RWPE2 (cell line): ENCODE measurements around the gene ZNF423.

ENCODE experiments used
- ATAC-seq: fragments of 200-7000 bp; cut with Tn5 transposase; 3 replicates; pipeline ENCODE4 v1.9.1; 2021; ENCODE audit warnings: low read depth
- DNase-seq: peaks from one replicate; pipeline ENCODE4 v3.0.0-alpha.2; 2020; ENCODE audit warnings: low spot score
- H3K27ac ChIP-seq: fragments of 450-650 bp; 2 replicates; pipeline ENCODE4 v1.5.1; 2017; ENCODE audit warnings: mild to moderate bottlenecking; ENCODE audit not compliant: poor library complexity, severe bottlenecking
- H3K27me3 ChIP-seq: fragments of 250-450 bp; sonication (Bioruptor Pico); 2 replicates; pipeline ENCODE4 v1.5.1; 2021; ENCODE audit warnings: mild to moderate bottlenecking, moderate library complexity; ENCODE audit not compliant: insufficient read depth, poor library complexity, severe bottlenecking
- H3K36me3 ChIP-seq: fragments of 250-450 bp; sonication (Bioruptor Pico); 2 replicates; pipeline ENCODE4 v1.5.1; 2020; ENCODE audit warnings: low read depth, mild to moderate bottlenecking, moderate library complexity
- H3K4me1 ChIP-seq: fragments of 250-450 bp; sonication (Bioruptor Pico); 2 replicates; pipeline ENCODE4 v1.5.1; 2021; ENCODE audit warnings: mild to moderate bottlenecking, moderate library complexity; ENCODE audit not compliant: insufficient read depth, poor library complexity, severe bottlenecking
- H3K4me3 ChIP-seq: fragments of 250-450 bp; sonication (Bioruptor Pico); 2 replicates; pipeline ENCODE4 v1.5.1; 2021; ENCODE audit warnings: mild to moderate bottlenecking, moderate library complexity; ENCODE audit not compliant: severe bottlenecking
- H3K9me3 ChIP-seq: fragments of 250-450 bp; sonication (Bioruptor Pico); 2 replicates; pipeline ENCODE4 v1.5.1; 2021; ENCODE audit warnings: mild to moderate bottlenecking, moderate library complexity; ENCODE audit not compliant: severe bottlenecking
- TF ChIP-seq, protein P1 (sequence below): fragments of 450-650 bp; IDR thresholded peaks from one replicate; pipeline ENCODE4 v1.5.1; 2017; ENCODE audit warnings: mild to moderate bottlenecking, moderate library complexity; ENCODE audit not compliant: poor library complexity, severe bottlenecking

ZNF423 gene

DNA sequence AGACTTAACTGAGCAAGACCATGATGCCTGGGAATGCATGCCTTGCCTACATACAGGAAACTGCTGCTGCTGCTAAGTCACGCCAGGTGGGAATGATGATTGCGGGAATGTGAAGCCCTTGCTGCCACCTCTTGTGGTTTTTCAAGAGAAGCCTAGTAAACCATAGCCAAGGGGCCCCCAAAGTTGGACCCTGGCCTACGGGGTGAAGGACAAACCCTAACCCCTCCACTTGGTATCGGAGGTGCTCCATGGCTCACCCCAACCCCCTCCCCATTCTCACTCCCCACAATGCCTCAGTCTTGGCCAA, 233.9 kb downstream of the ZNF423 start:
- no peaks in the 10 kb centered on the region for H3K4me1 ChIP-seq
- H3K27ac ChIP-seq, result no peak overlapping the region
- no peaks in the 10 kb centered on the region for H3K27me3 ChIP-seq
- H3K36me3 ChIP-seq, result no peaks in the 10 kb centered on the region
- no peak for ATAC-seq
- TF ChIP-seq, protein P1, sequence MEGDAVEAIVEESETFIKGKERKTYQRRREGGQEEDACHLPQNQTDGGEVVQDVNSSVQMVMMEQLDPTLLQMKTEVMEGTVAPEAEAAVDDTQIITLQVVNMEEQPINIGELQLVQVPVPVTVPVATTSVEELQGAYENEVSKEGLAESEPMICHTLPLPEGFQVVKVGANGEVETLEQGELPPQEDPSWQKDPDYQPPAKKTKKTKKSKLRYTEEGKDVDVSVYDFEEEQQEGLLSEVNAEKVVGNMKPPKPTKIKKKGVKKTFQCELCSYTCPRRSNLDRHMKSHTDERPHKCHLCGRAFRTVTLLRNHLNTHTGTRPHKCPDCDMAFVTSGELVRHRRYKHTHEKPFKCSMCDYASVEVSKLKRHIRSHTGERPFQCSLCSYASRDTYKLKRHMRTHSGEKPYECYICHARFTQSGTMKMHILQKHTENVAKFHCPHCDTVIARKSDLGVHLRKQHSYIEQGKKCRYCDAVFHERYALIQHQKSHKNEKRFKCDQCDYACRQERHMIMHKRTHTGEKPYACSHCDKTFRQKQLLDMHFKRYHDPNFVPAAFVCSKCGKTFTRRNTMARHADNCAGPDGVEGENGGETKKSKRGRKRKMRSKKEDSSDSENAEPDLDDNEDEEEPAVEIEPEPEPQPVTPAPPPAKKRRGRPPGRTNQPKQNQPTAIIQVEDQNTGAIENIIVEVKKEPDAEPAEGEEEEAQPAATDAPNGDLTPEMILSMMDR, result no peak
- H3K4me3 ChIP-seq, result no peak overlapping the region
- no peaks in the 10 kb centered on the region for H3K9me3 ChIP-seq
- DNase-seq, result no peak

DNA sequence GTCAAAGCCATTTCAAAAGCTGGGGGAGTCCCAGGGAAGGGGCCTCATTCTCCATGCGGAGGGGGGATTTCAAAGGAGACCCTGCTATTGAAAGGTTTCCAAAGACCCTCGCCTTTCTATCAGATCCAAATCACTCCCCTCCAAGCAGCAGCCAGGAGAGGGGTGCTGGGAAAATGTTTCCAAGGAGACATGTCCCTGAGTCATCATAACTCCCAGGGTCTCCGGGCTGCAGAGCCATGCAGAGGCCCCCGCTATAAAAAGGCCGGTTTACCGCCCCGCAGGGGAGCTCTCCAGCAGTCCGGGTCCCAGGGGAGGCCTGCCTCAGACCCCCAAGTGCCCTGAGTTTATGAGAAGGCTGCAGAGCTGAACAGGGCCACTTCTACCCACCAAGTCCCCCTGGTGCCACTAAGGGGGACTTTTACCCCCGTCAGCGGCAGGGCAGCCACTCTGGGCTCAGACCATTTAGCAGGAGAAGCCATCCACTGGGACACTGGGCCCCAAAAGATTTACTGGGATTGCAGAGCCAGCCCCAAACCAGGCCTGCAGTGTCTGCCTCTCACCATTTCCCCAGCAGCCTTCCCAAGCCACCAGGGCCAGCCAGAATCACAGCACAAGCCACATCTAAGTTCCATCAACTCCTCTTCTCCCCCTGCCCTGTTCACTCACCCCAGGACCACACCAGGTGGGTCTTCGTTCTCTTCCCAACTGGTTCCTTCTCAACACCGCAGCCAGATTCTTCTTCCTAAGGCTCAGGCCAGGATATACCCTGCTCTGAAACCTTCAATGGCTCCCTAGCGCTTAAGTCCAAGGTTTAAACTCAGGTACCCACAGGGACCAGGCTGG, 234.4 kb downstream of the ZNF423 start:
- Histone ChIP-seq H3K9me3 (no peaks in the 10 kb centered on the region), H3K27me3 (no peaks in the 10 kb centered on the region), H3K4me3 (no peak overlapping the region), H3K36me3 (no peaks in the 10 kb centered on the region), H3K4me1 (no peaks in the 10 kb centered on the region), H3K27ac (no peak overlapping the region)
- TF ChIP-seq, protein P1, result no peak
- DNase-seq (no peak), ATAC-seq (no peak)

DNA sequence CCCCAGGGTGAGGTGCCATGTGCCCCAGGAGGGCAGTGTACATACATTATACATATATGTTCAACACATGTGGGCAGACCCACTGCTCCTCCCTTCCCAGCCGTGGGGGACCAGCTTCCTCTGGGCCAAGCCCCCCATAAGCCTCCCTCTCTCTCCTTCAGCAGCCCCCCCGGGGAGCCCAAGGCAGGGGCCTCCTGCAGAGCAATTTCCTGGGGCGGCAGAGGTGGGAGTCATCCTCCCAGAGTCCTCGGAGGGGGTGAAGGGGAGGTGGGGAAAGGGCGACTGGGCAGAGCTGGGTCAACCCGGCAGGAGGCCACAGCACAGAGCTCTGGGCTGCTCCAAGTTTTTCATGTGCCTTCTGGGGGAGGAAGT, 235.1 kb downstream of the ZNF423 start:
- TF ChIP-seq, protein P1, result no peak
- no peaks in the 10 kb centered on the region for H3K4me1 ChIP-seq
- H3K27me3 ChIP-seq, result no peaks in the 10 kb centered on the region
- H3K4me3 ChIP-seq, result no peak overlapping the region
- ATAC-seq (no peak), DNase-seq (peak; percentile 11)
- H3K9me3 ChIP-seq, result no peaks in the 10 kb centered on the region
- H3K27ac ChIP-seq, result no peak overlapping the region
- no peaks in the 10 kb centered on the region for H3K36me3 ChIP-seq

DNA sequence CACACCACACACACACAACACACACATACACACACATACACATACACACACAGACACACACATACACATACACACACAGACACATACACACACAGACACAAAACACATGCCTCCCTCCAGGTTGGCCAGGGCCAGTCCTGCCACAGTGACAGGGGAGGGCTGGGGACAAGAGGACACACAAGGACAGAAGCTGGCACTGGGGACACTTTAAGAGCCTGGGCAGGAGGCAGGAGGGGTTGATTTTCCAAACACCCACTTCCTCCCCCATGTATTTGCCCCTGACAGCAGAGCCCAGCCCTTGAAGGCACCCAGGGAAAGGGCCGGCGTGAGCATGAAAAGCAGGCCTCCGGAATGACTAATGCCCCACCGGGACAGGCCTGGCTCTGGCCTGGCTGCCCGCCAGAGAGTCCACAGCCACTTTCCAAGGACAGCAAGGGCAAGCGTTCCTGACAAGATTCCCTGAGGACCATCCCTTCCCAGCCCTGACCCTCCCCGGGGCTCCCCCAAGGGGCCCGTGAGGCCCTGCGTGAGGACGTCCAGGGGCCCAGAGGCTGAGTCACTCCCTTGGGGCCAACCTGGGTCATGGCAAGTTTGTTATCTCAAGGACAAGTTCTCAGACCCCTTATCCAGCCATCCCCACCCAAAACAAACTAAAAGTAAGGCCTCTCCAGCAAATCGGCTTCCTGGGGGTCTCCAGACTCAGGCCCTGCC, 235.6 kb downstream of the ZNF423 start:
- DNase-seq (peak; percentile 62), ATAC-seq (peak; percentile 69; the same call in 2 of the 3 replicates)
- Histone ChIP-seq H3K9me3 (no peaks in the 10 kb centered on the region), H3K36me3 (no peaks in the 10 kb centered on the region), H3K27ac (no peak overlapping the region), H3K4me3 (no peak overlapping the region), H3K27me3 (no peaks in the 10 kb centered on the region), H3K4me1 (no peaks in the 10 kb centered on the region)
- TF ChIP-seq, protein P1, result no peak

DNA sequence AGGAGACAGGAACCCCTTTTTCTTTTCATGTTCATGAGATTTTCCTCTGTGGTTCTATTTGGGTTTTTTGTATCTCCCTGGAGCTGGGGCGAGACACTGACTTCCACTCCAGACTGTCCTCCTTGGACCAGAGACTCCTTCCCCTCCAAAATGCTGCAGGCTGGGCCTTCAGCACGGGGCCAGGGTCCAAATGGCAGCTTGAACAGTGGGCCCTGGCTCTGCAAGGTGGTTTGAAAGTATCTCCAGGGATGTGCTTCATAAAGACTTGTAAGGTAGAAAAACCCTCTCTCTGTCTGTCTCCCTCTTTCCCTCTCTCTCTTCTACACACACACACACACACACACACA, 236.1 kb downstream of the ZNF423 start:
- TF ChIP-seq, protein P1, result no peak
- Histone ChIP-seq H3K36me3 (no peaks in the 10 kb centered on the region), H3K27me3 (no peaks in the 10 kb centered on the region), H3K4me1 (no peaks in the 10 kb centered on the region), H3K4me3 (no peak overlapping the region), H3K27ac (no peak overlapping the region), H3K9me3 (no peaks in the 10 kb centered on the region)
- no peak for DNase-seq
- no peak for ATAC-seq
